ENCODE results near the gene PDIA6.

The PDIA6 gene

DNA sequence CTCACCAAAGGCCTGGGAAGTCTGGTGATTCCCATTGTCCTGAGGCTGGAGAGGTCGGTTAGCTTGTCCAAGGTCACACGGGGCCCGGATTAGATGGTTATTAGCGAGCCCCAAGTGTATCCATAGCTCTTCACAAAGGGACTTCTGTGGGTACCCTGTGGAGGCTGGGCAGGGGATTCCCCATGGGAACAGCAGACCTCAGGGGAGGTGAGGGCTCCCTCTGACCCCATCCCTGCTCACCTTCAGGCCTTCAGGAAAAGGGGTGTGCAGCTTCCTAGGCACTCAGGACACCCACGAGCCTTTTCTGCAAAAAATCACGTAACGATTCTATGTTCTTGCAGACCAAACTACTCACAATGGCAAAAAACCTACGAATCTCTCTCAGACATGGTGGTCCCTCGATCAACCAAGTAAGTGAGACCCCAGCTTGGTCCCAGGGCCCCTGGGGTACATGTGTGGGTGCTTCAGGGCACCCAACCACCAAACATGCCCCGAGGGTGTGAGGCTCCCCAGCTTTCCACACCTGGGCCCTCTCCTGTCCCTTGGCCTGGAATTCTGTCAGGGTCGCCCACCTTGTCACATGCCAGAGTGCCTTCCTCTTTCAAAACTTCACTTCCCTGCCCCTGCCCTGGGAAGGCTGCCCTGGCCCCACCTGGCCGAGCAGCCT is 40.3 kb downstream of the PDIA6 start:
- TF ChIP-seq, protein P1, sequence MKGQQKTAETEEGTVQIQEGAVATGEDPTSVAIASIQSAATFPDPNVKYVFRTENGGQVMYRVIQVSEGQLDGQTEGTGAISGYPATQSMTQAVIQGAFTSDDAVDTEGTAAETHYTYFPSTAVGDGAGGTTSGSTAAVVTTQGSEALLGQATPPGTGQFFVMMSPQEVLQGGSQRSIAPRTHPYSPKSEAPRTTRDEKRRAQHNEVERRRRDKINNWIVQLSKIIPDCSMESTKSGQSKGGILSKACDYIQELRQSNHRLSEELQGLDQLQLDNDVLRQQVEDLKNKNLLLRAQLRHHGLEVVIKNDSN (IDR thresholded peaks at IDR 0.05) = no peak
- TF ChIP-seq, protein P2, sequence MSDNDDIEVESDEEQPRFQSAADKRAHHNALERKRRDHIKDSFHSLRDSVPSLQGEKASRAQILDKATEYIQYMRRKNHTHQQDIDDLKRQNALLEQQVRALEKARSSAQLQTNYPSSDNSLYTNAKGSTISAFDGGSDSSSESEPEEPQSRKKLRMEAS (IDR thresholded peaks at IDR 0.05) = no peak
- TF ChIP-seq EGR1 (IDR thresholded peaks at IDR 0.05) (no peak), ZBTB7A (IDR thresholded peaks at IDR 0.05; ENCODE audit: low read depth) (no peak), TCF12 (IDR thresholded peaks at IDR 0.05; ENCODE audit: low read depth) (no peak), EP300 (IDR thresholded peaks at IDR 0.05; ENCODE audit: borderline replicate concordance) (no peak)
- TF ChIP-seq, protein P3, sequence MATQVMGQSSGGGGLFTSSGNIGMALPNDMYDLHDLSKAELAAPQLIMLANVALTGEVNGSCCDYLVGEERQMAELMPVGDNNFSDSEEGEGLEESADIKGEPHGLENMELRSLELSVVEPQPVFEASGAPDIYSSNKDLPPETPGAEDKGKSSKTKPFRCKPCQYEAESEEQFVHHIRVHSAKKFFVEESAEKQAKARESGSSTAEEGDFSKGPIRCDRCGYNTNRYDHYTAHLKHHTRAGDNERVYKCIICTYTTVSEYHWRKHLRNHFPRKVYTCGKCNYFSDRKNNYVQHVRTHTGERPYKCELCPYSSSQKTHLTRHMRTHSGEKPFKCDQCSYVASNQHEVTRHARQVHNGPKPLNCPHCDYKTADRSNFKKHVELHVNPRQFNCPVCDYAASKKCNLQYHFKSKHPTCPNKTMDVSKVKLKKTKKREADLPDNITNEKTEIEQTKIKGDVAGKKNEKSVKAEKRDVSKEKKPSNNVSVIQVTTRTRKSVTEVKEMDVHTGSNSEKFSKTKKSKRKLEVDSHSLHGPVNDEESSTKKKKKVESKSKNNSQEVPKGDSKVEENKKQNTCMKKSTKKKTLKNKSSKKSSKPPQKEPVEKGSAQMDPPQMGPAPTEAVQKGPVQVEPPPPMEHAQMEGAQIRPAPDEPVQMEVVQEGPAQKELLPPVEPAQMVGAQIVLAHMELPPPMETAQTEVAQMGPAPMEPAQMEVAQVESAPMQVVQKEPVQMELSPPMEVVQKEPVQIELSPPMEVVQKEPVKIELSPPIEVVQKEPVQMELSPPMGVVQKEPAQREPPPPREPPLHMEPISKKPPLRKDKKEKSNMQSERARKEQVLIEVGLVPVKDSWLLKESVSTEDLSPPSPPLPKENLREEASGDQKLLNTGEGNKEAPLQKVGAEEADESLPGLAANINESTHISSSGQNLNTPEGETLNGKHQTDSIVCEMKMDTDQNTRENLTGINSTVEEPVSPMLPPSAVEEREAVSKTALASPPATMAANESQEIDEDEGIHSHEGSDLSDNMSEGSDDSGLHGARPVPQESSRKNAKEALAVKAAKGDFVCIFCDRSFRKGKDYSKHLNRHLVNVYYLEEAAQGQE (IDR thresholded peaks at IDR 0.05; ENCODE audit: low read depth) = no peak

GRCh38 chr2:10771786-10772185 is 40.8 kb downstream of the PDIA6 start:
- TF ChIP-seq CEBPB (IDR thresholded peaks at IDR 0.05) (no peak), CREB1 (IDR thresholded peaks at IDR 0.05; ENCODE audit: low read depth) (no peak)

DNA sequence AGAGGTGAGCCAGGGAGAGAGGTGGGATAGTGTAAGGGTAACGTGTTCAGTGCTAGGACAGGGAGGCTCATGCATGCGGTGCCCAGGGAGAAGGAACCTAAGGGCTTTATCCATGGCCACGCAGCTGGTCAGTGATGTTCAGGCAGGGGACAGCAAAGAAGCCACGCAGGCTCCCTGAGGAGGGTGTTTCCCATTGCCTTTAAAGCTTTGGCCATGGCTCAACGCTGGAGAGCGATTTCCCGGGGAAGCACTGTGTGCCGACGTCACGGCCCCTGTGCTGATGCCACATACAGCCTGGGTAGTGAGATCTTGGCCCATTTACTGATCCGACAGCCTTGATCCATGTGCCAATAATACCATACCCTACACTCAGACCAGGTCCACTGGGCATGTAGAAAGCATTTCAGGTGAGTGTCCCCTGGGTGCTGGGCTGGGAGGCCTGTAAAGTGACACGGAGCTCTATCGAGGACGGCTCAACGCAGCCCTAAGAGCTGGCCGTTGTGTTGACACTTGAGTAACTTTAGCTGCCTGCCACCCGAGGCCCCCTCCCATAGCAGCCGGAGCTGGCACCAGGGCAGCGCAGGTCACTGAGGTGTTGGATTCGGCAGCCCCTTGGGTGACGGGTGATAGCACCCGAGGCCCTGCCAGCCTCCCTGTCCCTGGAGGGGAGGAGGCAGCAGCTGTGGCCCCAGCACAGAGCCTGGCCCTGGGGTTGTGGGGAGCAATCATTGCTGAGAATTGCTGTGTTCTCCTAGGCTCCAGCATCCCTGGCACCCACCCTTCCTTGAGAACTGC is 41.4 kb downstream of the PDIA6 start:
- TF ChIP-seq, protein P2 (IDR thresholded peaks at IDR 0.05) = no peak
- no peak for TF ChIP-seq YY1 (IDR thresholded peaks at IDR 0.05; ENCODE audit: low read depth)
- TF ChIP-seq FOXM1 (IDR thresholded peaks at IDR 0.05; ENCODE audit: borderline replicate concordance, low read depth) = no peak
- TF ChIP-seq CEBPB (IDR thresholded peaks at IDR 0.05) = no peak
- TF ChIP-seq TCF12 (IDR thresholded peaks at IDR 0.05; ENCODE audit: low read depth) = no peak
- no peak for TF ChIP-seq EP300 (IDR thresholded peaks at IDR 0.05; ENCODE audit: borderline replicate concordance)
- TF ChIP-seq TEAD4 (IDR thresholded peaks at IDR 0.05) = no peak
- no peak for TF ChIP-seq EGR1 (IDR thresholded peaks at IDR 0.05)
- TF ChIP-seq, protein P1 (IDR thresholded peaks at IDR 0.05) = no peak
- no peak for TF ChIP-seq NFIC (IDR thresholded peaks at IDR 0.05)
- no peak for TF ChIP-seq RAD21 (IDR thresholded peaks at IDR 0.05; ENCODE audit: low read depth)
- TF ChIP-seq ZBTB7A (IDR thresholded peaks at IDR 0.05; ENCODE audit: low read depth) = no peak
- TF ChIP-seq TAF1 (IDR thresholded peaks at IDR 0.05; ENCODE audit: low read depth) = no peak
- TF ChIP-seq, protein P3 (IDR thresholded peaks at IDR 0.05; ENCODE audit: low read depth) = no peak
- TF ChIP-seq CREB1 (IDR thresholded peaks at IDR 0.05; ENCODE audit: low read depth) = no peak

GRCh38 chr2:10768063-10768507 is 44.5 kb downstream of the PDIA6 start:
- no peak for TF ChIP-seq EGR1 (IDR thresholded peaks at IDR 0.05)
- TF ChIP-seq TEAD4 (IDR thresholded peaks at IDR 0.05) = no peak
- TF ChIP-seq TCF12 (IDR thresholded peaks at IDR 0.05; ENCODE audit: low read depth) = no peak
- TF ChIP-seq, protein P2 (IDR thresholded peaks at IDR 0.05) = peak; percentile 95
- TF ChIP-seq NFIC (IDR thresholded peaks at IDR 0.05) = no peak
- TF ChIP-seq, protein P1 (IDR thresholded peaks at IDR 0.05) = peak; percentile 69

GRCh38 chr2:10765914-10766313 is 46.7 kb downstream of the PDIA6 start:
- TF ChIP-seq TCF12 (IDR thresholded peaks at IDR 0.05; ENCODE audit: low read depth) (no peak), TAF1 (IDR thresholded peaks at IDR 0.05; ENCODE audit: low read depth) (no peak), EP300 (IDR thresholded peaks at IDR 0.05; ENCODE audit: borderline replicate concordance) (no peak), NFIC (IDR thresholded peaks at IDR 0.05) (no peak), YY1 (IDR thresholded peaks at IDR 0.05; ENCODE audit: low read depth) (no peak), RAD21 (IDR thresholded peaks at IDR 0.05; ENCODE audit: low read depth) (no peak), CREB1 (IDR thresholded peaks at IDR 0.05; ENCODE audit: low read depth) (no peak), FOXM1 (IDR thresholded peaks at IDR 0.05; ENCODE audit: borderline replicate concordance, low read depth) (no peak), TEAD4 (IDR thresholded peaks at IDR 0.05) (no peak), CEBPB (IDR thresholded peaks at IDR 0.05) (no peak), EGR1 (IDR thresholded peaks at IDR 0.05) (no peak), ZBTB7A (IDR thresholded peaks at IDR 0.05; ENCODE audit: low read depth) (no peak)
- TF ChIP-seq, protein P1 (IDR thresholded peaks at IDR 0.05) = no peak
- TF ChIP-seq, protein P3 (IDR thresholded peaks at IDR 0.05; ENCODE audit: low read depth) = no peak
- TF ChIP-seq, protein P2 (IDR thresholded peaks at IDR 0.05) = no peak

Measured in Ishikawa (cell line).